GM19240 (cell line): ENCODE results near the gene PDP2.

ENCODE experiments used
- DNase-seq: peaks from one replicate; pipeline ENCODE4 v3.0.0; 2011; ENCODE audit warnings: low spot score; ENCODE audit not compliant: insufficient read length

PDP2 gene

GRCh38 chr16:66935314-66936011, 55.1 kb downstream of the PDP2 start, which contains the start of gene CES2:
CES2 (plus strand) TSS chr16:66935516; CDS start chr16:66935636, 120 bp downstream.
- DNase-seq, result no peak

DNA sequence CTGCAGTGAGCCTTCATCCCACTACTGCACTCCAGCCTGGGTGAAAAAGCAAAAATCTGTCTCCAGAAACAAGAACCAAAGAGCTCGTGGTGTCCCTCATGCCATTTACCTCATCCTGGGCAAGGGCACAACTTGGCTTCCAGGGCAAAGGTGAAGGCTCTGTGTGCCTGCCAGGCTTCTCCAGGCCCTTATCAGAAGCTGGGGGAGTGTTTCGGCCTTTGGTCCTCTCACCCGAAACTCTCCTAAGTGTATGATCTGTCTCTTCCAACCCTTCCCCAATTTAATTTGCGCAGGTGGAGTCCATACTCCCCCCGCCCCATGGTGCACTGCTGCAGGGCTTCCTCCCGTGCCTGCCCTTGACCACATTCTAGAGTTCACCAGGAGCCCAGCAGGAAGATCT, 56.1 kb downstream of the PDP2 start:
- DNase-seq, result no peak

- no peak for DNase-seq
These were observed 56.7 kb downstream of the PDP2 start for GRCh38 chr16:66936889-66937554.

GRCh38 chr16:66937725-66938337, 57.5 kb downstream of the PDP2 start:
- DNase-seq, result no peak

GRCh38 chr16:66939366-66939765, 59.1 kb downstream of the PDP2 start:
- no peak for DNase-seq

GRCh38 chr16:66940236-66940635, 59.9 kb downstream of the PDP2 start:
- no peak for DNase-seq
